HepG2 (cell line): ENCODE results near the gene PCBD1. TPM values are rescaled to one million over a fixed set of nuclear protein-coding genes. Genes with fewer than 3 reads are reported as not detected.

Experiments used
- ATAC-seq: fragments of 200-7000 bp; cut with Tn5 transposase; 3 replicates; pipeline ENCODE4 v1.9.1; 2020; ENCODE audit warnings: mild to moderate bottlenecking, moderate library complexity
- BruUV-seq: library from RNA; stranded (reverse); fragments of 400-500 nt; replicated peaks from 2 replicates; lab custom pipeline; 2021; lab: Mats Ljungman, UMichigan
- CTCF ChIA-PET: fragments of 300-600 bp; formaldehyde crosslinking; extraction: SDS; loops from one replicate; lab custom pipeline; 2021; ENCODE audit warnings: low total read pairs, inconsistent platforms, low intra/inter-chr PET ratio; lab: Yijun Ruan, JAX
- POLR2A ChIA-PET: fragments of 350-600 bp; sonication (Branson Sonifier 250); formaldehyde crosslinking; loops from one replicate; lab custom pipeline; 2020; ENCODE audit warnings: antibody characterized with exemption, inconsistent platforms; lab: Yijun Ruan, JAX
- DNase-seq: peaks from one replicate; pipeline ENCODE4 v3.0.0-alpha.2; 2015; ENCODE audit warnings: low spot score
- FAIRE-seq: peaks from 3 replicates; lab custom pipeline; 2011; peaks lifted over from hg19 to GRCh38; lab: Jason Lieb, UNC
- H2AFZ ChIP-seq: one replicate; pipeline ENCODE4 v1.6.1; 2011; ENCODE audit warnings: low read length, inconsistent platforms
- H3K27ac ChIP-seq: fragments of 300-600 bp; 3 replicates; pipeline ENCODE4 v1.8.0; 2011; ENCODE audit warnings: mixed run types, mild to moderate bottlenecking, mixed read lengths, low read length, inconsistent platforms; ENCODE audit not compliant: insufficient read depth; ENCODE audit errors: extremely low read length
- H3K27me3 ChIP-seq, 2 experiments: fragments of 200-600 bp in 1 of 2; 2 replicates in 1 of 2; 3 replicates in 1 of 2; pipeline versions ENCODE4 v1.6.0 to v1.8.0; 2011; ENCODE audit warnings: low read length in 2 of 2, mild to moderate bottlenecking in 2 of 2, moderate library complexity in 2 of 2, inconsistent platforms in 1 of 2; ENCODE audit not compliant: insufficient read depth in 2 of 2, control insufficient read depth in 1 of 2
- H3K36me3 ChIP-seq, 2 experiments: fragments of 200-600 bp in 1 of 2; replicated peaks in 1 of 2; 2 replicates in 1 of 2; 3 replicates in 1 of 2; pipeline versions ENCODE4 v1.5.1 to v1.8.0; 2011; ENCODE audit warnings: low read length in 2 of 2, inconsistent platforms in 1 of 2; ENCODE audit not compliant: insufficient read depth in 2 of 2, control insufficient read depth in 1 of 2
- H3K4me1 ChIP-seq: 2 replicates; pipeline ENCODE4 v1.5.1; 2012; ENCODE audit warnings: low read length, inconsistent platforms; ENCODE audit not compliant: insufficient read depth
- H3K4me2 ChIP-seq: 2 replicates; pipeline ENCODE4 v1.6.0; 2011; ENCODE audit warnings: low read depth, low read length, inconsistent platforms
- H3K4me3 ChIP-seq, 3 experiments: fragments of 200-600 bp in 1 of 3; sonication (generic), shearing (Covaris generic) in 1 of 3; replicated peaks in 1 of 3; 2 replicates each; pipeline ENCODE4 v1.5.1; 2011 to 2016; ENCODE audit warnings: low read length in 3 of 3, inconsistent platforms in 2 of 3, low read depth in 2 of 3, mild to moderate bottlenecking in 2 of 3, control low read depth in 1 of 3, mixed read lengths in 1 of 3; ENCODE audit not compliant: insufficient read depth in 1 of 3
- H3K79me2 ChIP-seq: one replicate; pipeline ENCODE4 v1.6.1; 2011; ENCODE audit warnings: low read length, inconsistent platforms; ENCODE audit not compliant: insufficient read depth
- H3K9ac ChIP-seq: 2 replicates; pipeline ENCODE4 v1.6.0; 2011; ENCODE audit warnings: mild to moderate bottlenecking, low read depth, low read length, inconsistent platforms; ENCODE audit not compliant: insufficient read depth
- H3K9me3 ChIP-seq: 2 replicates; pipeline ENCODE4 v1.5.1; 2012; ENCODE audit warnings: mild to moderate bottlenecking, low read length
- H4K20me1 ChIP-seq: 2 replicates; pipeline ENCODE4 v1.6.0; 2011; ENCODE audit warnings: inconsistent platforms, mild to moderate bottlenecking, low read length, moderate library complexity; ENCODE audit not compliant: insufficient read depth
- ATAD3A ChIP-seq: sonication (generic); formaldehyde crosslinking; IDR thresholded peaks from 2 replicates; pipeline ENCODE4 v1.4.0; 2020; ENCODE audit warnings: missing genetic modification reagents
- HOXD1 ChIP-seq: sonication (generic); formaldehyde crosslinking; IDR thresholded peaks from 2 replicates; pipeline ENCODE4 v1.5.0; 2020; ENCODE audit warnings: missing genetic modification reagents
- KLF12 ChIP-seq: sonication (generic); formaldehyde crosslinking; IDR thresholded peaks from 2 replicates; pipeline ENCODE4 v1.4.0; 2020; ENCODE audit warnings: missing genetic modification reagents, borderline replicate concordance
- MYNN ChIP-seq: sonication (generic); formaldehyde crosslinking; IDR thresholded peaks from 2 replicates; pipeline ENCODE4 v1.4.0; 2020; ENCODE audit warnings: mild to moderate bottlenecking, low read depth, missing genetic modification reagents
- NFYB ChIP-seq: sonication (generic); formaldehyde crosslinking; IDR thresholded peaks from 2 replicates; pipeline ENCODE4 v1.4.0; 2020; ENCODE audit warnings: missing genetic modification reagents
- SATB2 ChIP-seq: sonication (generic); formaldehyde crosslinking; IDR thresholded peaks from 2 replicates; pipeline ENCODE4 v1.5.0; 2020; ENCODE audit warnings: missing genetic modification reagents
- SRF ChIP-seq: IDR thresholded peaks from 2 replicates; pipeline ENCODE4 v1.6.1; 2011; ENCODE audit warnings: mild to moderate bottlenecking, low read depth, low read length, moderate library complexity
- ZFAT ChIP-seq: sonication (generic); formaldehyde crosslinking; conservative IDR thresholded peaks from 2 replicates; pipeline ENCODE4 v1.8.1; 2023; ENCODE audit warnings: missing genetic modification reagents, inconsistent platforms
- ZFP36L2 ChIP-seq: sonication (generic); formaldehyde crosslinking; IDR thresholded peaks from 2 replicates; pipeline ENCODE4 v1.4.0; 2020; ENCODE audit warnings: missing genetic modification reagents
- ZNF225 ChIP-seq: sonication (generic); formaldehyde crosslinking; IDR thresholded peaks from 2 replicates; pipeline ENCODE4 v1.4.0; 2020; ENCODE audit warnings: mild to moderate bottlenecking, missing genetic modification reagents
- ZNF569 ChIP-seq: sonication (generic); formaldehyde crosslinking; IDR thresholded peaks from 2 replicates; pipeline ENCODE4 v1.5.0; 2020; ENCODE audit warnings: mild to moderate bottlenecking, missing genetic modification reagents, moderate library complexity, borderline replicate concordance
- WGBS: methylation state at CpG from one replicate; pipeline ENCODE4 v1.1.6; 2017; ENCODE audit warnings: low lambda C conversion rate; 5-methylcytosine and 5-hydroxymethylcytosine counted together
- in situ Hi-C: cut with HindIII; loops from 2 replicates; pipeline ENCODE4 v1.10.0; 2017; ENCODE audit warnings: low pct_unique_long_range_greater_than_20kb; ENCODE audit not compliant: extremely low pct_ligation_motif_present
- intact Hi-C: fragments of 100-400 bp; cut with micrococcal nuclease; formaldehyde crosslinking; loops from one replicate; pipeline ENCODE4 v1.10.0; 2022; ENCODE audit not compliant: unreplicated experiment
- polyA plus RNA-seq, 8 experiments: library from polyadenylated mRNA; depleted of rRNA in 3 of 8; stranded (reverse) in 7 of 8; unstranded in 1 of 8; fragments of >200 nt; fragmentation: Illumina TruSeq in 4 of 8; extraction: Trizol in 4 of 8; gene quantifications; 2 replicates each; pipeline versions ENCODE4 v1.2.1 to v1.2.3, GENCODE V29; 2011 to 2016; ENCODE audit warnings: low read depth in 4 of 8, missing spikeins in 1 of 8, mixed read lengths in 1 of 8; ENCODE audit not compliant: insufficient read depth in 1 of 8
- total RNA-seq, 5 experiments: library from RNA; depleted of rRNA; stranded (reverse); fragments of >200 nt; fragmentation: Illumina TruSeq; extraction: Trizol; gene quantifications; 2 replicates each; pipeline ENCODE4 v1.2.3, GENCODE V29; 2016; ENCODE audit warnings: low read depth in 1 of 5
- TF ChIP-seq, protein P1 (sequence below): sonication (generic); formaldehyde crosslinking; IDR thresholded peaks from 2 replicates; pipeline ENCODE4 v1.5.0; 2020; ENCODE audit warnings: missing genetic modification reagents

The PCBD1 gene
- total and polyA plus RNA-seq, 2 of the 13 experiments (the other 11 are each of a cell fraction or from before 2014, with no cell fraction given), result 95.3 to 168 TPM

- no peak for DNase-seq
- Histone ChIP-seq H3K4me2 (no peak overlapping the region), H3K4me3 (no peak overlapping the region), H3K36me3 (no peaks in the 10 kb centered on the region), H3K79me2 (no peaks in the 10 kb centered on the region), H3K27ac (no peak overlapping the region), H3K27me3 (peaks cover 9 to 56% of the 10 kb centered on the region in 2 experiments; a peak in 4 of 5 replicates), H3K9me3 (no peaks in the 10 kb centered on the region), H4K20me1 (no peaks in the 10 kb centered on the region), H2AFZ (no peak overlapping the region), H3K9ac (no peak overlapping the region), H3K4me1 (no peaks in the 10 kb centered on the region)
- FAIRE-seq, result no peak
- CTCF ChIA-PET, result no interaction called here
- intact Hi-C loops, result no loop called here
- ATAC-seq, result no peak
- BruUV-seq, result no TSS peak
- POLR2A ChIA-PET, result no interaction called here
- TF ChIP-seq ZNF225, result no peak
- no peak for TF ChIP-seq HOXD1
- no peak for TF ChIP-seq SRF
- TF ChIP-seq NFYB, result no peak
- no peak for TF ChIP-seq SATB2 (CRISPR knock-in tag)
- no peak for TF ChIP-seq ZFAT
- TF ChIP-seq KLF12, result no peak
- TF ChIP-seq ZFP36L2 (CRISPR knock-in tag), result no peak
- no peak for TF ChIP-seq MYNN
- TF ChIP-seq, protein P1, sequence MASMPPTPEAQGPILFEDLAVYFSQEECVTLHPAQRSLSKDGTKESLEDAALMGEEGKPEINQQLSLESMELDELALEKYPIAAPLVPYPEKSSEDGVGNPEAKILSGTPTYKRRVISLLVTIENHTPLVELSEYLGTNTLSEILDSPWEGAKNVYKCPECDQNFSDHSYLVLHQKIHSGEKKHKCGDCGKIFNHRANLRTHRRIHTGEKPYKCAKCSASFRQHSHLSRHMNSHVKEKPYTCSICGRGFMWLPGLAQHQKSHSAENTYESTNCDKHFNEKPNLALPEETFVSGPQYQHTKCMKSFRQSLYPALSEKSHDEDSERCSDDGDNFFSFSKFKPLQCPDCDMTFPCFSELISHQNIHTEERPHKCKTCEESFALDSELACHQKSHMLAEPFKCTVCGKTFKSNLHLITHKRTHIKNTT (CRISPR knock-in tag), result no peak
- TF ChIP-seq ATAD3A (CRISPR knock-in tag), result no peak
- TF ChIP-seq ZNF569 (CRISPR knock-in tag), result no peak
- in situ Hi-C loops, result loop anchor here (5.0 kb wide), 1 partner anchor 378 kb away; no protein-coding TSS in a partner anchor
- 28% methylated on average over 6 of the region's 9 CpGs for WGBS
These were observed 21.1 kb upstream of the PCBD1 start for GRCh38 chr10:70909326-70909935.
